C1 segment of cervical spinal cord (tissue), 14 donors: Measurements from ENCODE around the gene PEX14.
A peak's percentile ranks its signal among the peaks of the same experiment; 100 is the strongest.

Experiments used
- DNase-seq, 14 donors: peaks; one replicate each; lab custom pipeline; 2025; lab: John Stamatoyannopoulos, UW

PEX14 gene

GRCh38 chr1:10592373-10592772 is 117.6 kb downstream of the PEX14 start:
- no peak for DNase-seq

GRCh38 chr1:10593750-10594149 is 119.0 kb downstream of the PEX14 start:
- DNase-seq = no peak

- DNase-seq = no peak
These were observed 120.0 kb downstream of the PEX14 start for GRCh38 chr1:10594595-10595223.

DNA sequence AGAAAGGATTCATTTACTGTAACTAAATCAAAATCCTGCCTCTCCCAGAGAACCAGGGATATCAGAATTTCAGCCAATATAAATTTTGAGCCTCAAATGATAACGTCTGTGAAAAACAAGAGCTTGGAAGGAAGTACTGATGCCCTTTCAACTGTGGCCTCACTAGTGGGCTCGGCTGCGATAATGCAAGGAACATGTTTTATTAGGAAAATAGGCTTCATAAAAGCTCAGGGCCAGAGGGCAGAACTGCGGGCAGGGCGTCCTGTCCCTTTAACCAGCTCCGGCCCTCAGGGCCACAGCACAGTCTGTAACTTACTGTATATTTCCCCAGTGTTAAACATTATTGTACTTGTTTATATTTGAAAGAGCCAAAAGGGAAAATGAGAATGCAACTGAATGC is 122.0 kb downstream of the PEX14 start:
- DNase-seq = no peak

GRCh38 chr1:10597492-10598388 is 123.0 kb downstream of the PEX14 start:
- DNase-seq = no peak

GRCh38 chr1:10598389-10598702 is 123.6 kb downstream of the PEX14 start:
- peak in 1 of 14 donors; percentile 16 for DNase-seq

DNA sequence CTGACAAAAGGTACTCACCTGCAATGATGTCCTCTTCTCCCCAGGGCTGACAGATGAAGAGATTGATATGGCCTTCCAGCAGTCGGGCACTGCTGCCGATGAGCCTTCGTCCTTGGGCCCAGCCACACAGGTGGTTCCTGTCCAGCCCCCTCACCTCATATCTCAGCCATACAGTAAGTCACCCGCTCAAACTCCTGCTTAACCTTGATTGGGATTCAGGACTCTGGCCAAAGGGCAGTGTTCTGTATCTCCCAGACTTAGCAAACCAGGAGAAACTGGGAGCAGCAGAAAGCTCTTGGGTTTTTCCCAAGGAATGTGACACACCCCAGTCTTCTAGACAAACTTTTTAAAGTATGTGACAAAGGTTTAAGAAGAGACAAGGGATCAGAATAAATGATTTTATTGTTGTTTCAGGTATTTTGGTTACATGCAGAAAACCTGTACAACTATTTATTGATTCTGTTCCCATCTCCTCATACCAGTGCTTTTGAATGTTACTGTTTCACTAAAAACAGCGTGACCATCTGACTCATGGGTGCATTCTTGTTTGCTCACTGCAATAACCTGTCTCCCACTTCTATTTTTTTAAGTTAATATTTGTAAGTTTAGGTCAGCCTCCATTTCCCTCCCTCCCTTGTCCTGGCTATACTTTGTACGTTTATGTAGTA is 124.6 kb downstream of the PEX14 start:
- no peak for DNase-seq

- DNase-seq = no peak
These were observed 126.8 kb downstream of the PEX14 start for GRCh38 chr1:10601342-10602070.

DNA sequence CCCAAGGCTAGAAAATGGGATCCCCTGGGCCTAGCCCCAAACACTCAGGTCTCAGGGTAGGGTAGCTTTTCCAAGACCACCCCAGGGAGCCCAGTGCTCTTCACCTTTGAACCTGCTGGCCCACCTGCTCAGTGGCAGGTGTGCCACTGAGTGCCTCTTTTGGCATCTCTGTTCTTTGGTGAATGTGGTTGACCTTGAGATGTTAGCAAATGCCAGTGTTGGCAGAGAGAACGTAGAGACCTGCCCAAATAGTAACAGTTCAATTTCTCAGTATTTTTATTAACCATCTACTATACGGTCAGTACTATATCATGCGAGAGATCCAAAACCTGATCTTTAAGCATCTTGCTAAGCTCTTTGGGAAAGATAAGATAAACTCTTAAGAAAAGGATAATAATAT is 128.2 kb downstream of the PEX14 start:
- no peak for DNase-seq

DNA sequence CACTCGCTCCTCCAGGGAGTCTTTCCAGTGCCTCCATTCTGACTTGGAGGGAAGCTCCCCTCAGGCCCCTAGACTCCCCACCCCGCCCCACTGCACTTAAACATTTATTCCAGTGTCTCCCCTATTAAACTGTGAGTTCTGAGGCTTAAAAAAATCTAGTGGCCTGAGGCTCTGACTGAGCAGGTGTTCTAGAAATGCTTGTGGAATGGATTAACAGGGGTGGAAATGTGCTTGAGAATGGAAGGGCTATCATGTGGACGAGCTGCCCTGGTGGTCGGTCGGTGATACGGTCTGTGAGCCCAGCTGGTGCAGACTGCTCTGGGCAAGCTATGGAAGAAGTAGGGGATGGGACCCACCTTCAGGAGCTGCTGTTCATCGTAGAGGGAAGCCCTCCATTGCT is 130.2 kb downstream of the PEX14 start:
- DNase-seq = no peak

DNA sequence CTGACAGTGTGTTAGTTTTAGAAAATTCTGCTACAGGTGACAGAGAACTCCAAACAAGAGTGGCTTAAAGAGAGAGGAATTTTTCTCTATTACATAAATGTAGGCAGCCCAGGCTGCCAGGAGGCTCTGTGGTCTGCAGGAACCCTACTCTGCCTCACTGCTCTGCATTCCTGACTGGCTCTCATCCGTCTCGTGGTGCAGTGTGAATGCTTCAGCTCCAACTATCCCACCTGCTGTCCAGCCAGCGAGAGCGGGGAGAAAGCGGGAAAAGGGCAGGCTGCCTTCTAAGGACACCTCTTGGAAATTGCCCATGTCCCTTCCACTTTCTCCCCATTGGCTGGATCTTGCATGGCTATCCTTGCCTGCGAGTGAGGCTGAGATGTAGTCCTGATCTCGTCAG is 131.3 kb downstream of the PEX14 start:
- no peak for DNase-seq

DNA sequence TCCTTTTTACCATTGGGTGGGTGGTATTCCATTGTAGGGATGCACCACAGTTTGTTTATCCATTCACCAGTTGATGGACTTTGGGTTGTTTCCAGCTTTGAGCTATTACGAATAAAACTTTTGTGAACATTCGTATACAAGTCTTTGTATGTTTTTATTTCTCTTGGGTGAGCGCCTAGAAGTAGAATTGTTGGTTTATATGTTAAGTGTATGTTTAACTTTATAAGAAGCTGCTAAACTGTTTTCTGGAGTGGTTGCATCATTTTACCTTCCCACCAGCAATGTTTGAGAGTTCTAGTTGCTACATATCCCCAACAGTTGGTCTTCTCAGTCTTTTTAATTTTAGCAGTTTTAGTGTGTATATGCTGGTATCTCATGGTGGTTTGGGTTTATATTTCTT is 132.5 kb downstream of the PEX14 start:
- DNase-seq = no peak

GRCh38 chr1:10608690-10609089 is 133.9 kb downstream of the PEX14 start:
- DNase-seq = no peak

- DNase-seq = no peak
These were observed 136.3 kb downstream of the PEX14 start for GRCh38 chr1:10610901-10611600.

- peak in 1 of 14 donors; percentile 50 for DNase-seq
These were observed 137.8 kb downstream of the PEX14 start for GRCh38 chr1:10612436-10613160.

DNA sequence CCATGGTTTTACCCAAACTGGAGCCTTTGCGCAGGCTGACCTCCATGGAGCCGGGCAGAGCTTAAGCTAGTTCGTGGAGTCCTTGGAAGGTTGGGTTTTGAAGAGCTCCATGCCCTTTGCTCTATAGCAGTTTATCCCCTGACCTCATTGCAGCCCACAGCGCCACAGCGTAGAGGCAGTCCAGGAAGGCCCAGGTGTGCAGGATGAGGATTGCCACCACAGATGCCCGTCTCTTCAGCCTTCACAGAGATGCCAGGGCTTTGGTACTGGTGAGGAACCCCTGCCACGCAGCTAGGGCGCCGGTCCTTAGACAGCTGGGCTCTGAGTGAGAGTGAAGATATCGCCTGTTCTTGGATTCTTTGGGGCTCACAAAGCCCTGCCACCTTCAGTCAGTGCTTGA is 138.6 kb downstream of the PEX14 start:
- DNase-seq = no peak

DNA sequence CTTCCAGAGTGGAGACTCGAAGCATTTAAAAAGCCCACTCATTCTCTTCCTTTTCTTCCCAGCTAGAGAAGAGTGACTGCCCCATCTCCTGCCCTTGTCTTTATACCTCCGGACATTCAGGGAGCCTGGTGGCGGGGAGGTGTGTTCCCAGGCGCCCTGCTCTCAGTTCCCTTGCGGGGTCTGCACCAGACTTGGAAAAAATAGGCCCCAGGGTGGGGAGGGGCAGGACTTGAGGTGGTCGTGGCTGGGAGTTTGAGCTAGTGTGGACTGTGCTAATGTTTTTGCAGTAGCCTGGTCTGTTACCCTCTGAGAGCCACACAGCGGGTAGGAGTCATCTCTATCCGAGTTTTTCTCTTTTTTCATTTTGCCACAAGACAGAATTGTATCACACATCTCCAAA is 139.1 kb downstream of the PEX14 start:
- DNase-seq = no peak

DNA sequence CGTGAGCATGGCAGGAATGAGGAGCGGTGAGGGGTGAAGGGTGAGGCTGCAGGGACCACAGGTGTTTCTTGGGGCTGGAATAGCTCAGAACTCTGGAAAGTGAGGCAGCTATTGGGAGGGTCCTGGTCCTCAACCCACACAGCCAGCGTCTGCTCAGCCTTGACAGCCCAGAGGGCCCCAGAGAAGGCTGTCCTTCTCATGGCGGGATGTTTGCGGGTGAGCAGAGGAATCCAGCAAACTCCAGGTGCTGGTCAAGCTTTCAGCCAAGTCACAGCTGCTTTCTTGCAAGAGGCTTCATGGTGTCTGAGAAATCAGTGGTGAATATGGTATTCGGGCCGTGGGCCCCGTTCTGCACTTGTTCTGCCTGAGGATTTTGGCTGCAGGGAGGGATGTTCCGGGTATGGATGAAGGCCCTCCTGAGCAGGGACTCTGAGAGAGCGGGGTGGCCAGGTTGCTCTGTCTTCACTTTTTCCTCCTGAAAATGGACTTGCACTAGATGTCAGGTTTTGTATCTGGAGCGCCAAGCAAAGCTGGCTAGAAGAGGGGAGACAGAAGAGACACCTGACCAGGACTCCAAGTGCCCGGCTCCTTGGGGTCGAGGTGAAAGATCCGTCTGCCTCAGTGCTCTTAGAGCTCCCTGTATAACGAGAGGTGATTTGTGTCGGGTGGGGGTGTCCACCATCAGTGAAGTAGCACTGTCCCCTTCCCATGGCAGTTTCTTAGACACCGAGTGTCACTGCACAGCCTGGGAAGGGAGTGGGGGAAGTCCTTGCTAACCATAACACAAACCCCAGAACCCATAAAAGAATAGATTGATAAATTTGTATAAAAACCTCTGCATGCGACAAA is 139.9 kb downstream of the PEX14 start:
- DNase-seq = no peak

DNA sequence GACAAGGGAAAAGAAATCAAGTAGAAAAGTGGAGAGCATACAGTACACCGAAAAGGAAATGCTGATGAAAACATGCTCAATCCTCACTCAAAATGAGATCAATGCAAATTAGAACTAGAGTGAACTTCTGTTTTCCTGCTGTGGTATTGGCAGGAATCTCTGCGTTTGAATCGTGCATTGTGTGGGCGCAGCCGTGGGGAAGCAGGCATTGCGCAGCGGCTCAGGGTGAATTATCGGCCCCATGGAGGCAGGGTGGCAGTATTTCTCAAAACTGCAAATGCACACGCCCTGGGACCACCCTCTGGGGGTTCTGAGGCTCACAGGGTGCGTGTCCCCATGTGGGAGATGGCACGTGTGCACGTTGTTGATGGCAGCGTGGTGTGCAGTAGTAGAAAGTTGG is 140.6 kb downstream of the PEX14 start:
- DNase-seq = no peak
